K562 (cell line): ENCODE measurements around the gene DGAT2. TPM values are rescaled to one million over a fixed set of nuclear protein-coding genes. Genes with fewer than 3 reads are reported as not detected.

Experiments used
- BRCA1 ChIP-seq, 2 experiments: fragments of 450-650 bp in 1 of 2; sonication (generic) in 1 of 2; formaldehyde crosslinking in 1 of 2; IDR thresholded peaks; 2 replicates each; pipeline versions ENCODE4 v1.5.0 to v1.6.1; 2017 to 2020; ENCODE audit warnings: mild to moderate bottlenecking in 1 of 2, missing genetic modification reagents in 1 of 2
- BRF2 ChIP-seq: IDR thresholded peaks from 3 replicates; pipeline ENCODE4 v1.6.1; 2011; ENCODE audit warnings: borderline replicate concordance, mild to moderate bottlenecking; ENCODE audit not compliant: insufficient read length, insufficient read depth
- CBX1 ChIP-seq: sonication (generic); IDR thresholded peaks from 2 replicates; pipeline ENCODE4 v1.6.1; 2016; ENCODE audit warnings: antibody characterized with exemption, low read depth, mild to moderate bottlenecking
- CHCHD3 ChIP-seq: fragments of 250-450 bp; sonication (Bioruptor Pico); IDR thresholded peaks from 2 replicates; pipeline ENCODE4 v2.1.2; 2022; ENCODE audit warnings: mild to moderate bottlenecking
- DNMT1 ChIP-seq: fragments of 450-650 bp; IDR thresholded peaks from 2 replicates; pipeline ENCODE4 v1.6.1; 2016; ENCODE audit warnings: antibody characterized with exemption, mild to moderate bottlenecking
- FIP1L1 ChIP-seq: fragments of 200-400 bp; formaldehyde crosslinking; IDR thresholded peaks from 2 replicates; pipeline ENCODE4 v1.6.1; 2018; ENCODE audit warnings: mild to moderate bottlenecking, low read depth, low read length; ENCODE audit not compliant: poor library complexity, severe bottlenecking
- HBP1 ChIP-seq: fragments of 450-650 bp; formaldehyde crosslinking; IDR thresholded peaks from 2 replicates; pipeline ENCODE4 v1.4.0; 2022; ENCODE audit warnings: missing genetic modification characterization
- HMGN3 ChIP-seq: IDR thresholded peaks from 2 replicates; pipeline ENCODE4 v1.6.1; 2011; ENCODE audit warnings: borderline replicate concordance, low read depth, mild to moderate bottlenecking, mixed read lengths, low read length; ENCODE audit not compliant: insufficient read length; ENCODE audit errors: extremely low read depth
- MECOM ChIP-seq: fragments of 250-450 bp; sonication (Bioruptor Pico); IDR thresholded peaks from 2 replicates; pipeline ENCODE4 v1.8.0; 2022; ENCODE audit warnings: inconsistent platforms
- NKRF ChIP-seq: fragments of 450-650 bp; IDR thresholded peaks from 2 replicates; pipeline ENCODE4 v1.6.1; 2016; ENCODE audit warnings: borderline replicate concordance
- SIN3A ChIP-seq, 2 experiments: fragments of 150-350 bp in 1 of 2; IDR thresholded peaks; 2 replicates each; pipeline ENCODE4 v1.6.1; 2011 to 2016; ENCODE audit warnings: borderline replicate concordance in 2 of 2, low read depth in 2 of 2, low read length in 2 of 2, mild to moderate bottlenecking in 2 of 2, moderate library complexity in 2 of 2; ENCODE audit not compliant: control insufficient read depth in 1 of 2
- SMAD1 ChIP-seq: fragments of 150-350 bp; IDR thresholded peaks from 2 replicates; pipeline ENCODE4 v1.6.1; 2014; ENCODE audit warnings: low read length, low read depth; ENCODE audit not compliant: partially characterized antibody
- TEAD2 ChIP-seq: fragments of 450-650 bp; IDR thresholded peaks from 2 replicates; pipeline ENCODE4 v1.6.1; 2016; ENCODE audit warnings: missing genetic modification characterization, control low read depth, missing compliant biosample characterization
- ZNF197 ChIP-seq: fragments of 200-800 bp; sonication (Bioruptor generic); IDR thresholded peaks from 2 replicates; pipeline ENCODE4 v1.6.1; 2016; ENCODE audit warnings: low read depth, missing genetic modification characterization, missing compliant biosample characterization
- ZSCAN32 ChIP-seq: fragments of 450-650 bp; formaldehyde crosslinking; IDR thresholded peaks from 2 replicates; pipeline ENCODE4 v1.4.0; 2020; ENCODE audit warnings: mild to moderate bottlenecking, moderate library complexity
- polyA plus RNA-seq, 8 experiments: library from polyadenylated mRNA; depleted of rRNA in 4 of 8; stranded (reverse) in 5 of 8; unstranded in 3 of 8; fragments of >200 nt; fragmentation: Nextera tagmentation in 2 of 8; fragmentation: Illumina TruSeq in 1 of 8; extraction: Ambion mirVana in 2 of 8; extraction: Trizol in 1 of 8; gene quantifications; 2 replicates each; pipeline versions ENCODE4 v1.2.1 to v1.2.3, GENCODE V29; 2011 to 2014; ENCODE audit warnings: inconsistent platforms in 1 of 8, missing spikeins in 1 of 8
- total RNA-seq, 7 experiments: library from RNA; depleted of rRNA in 6 of 7; stranded (reverse); fragments of >200 nt in 6 of 7; fragmentation: Illumina TruSeq in 2 of 7; extraction: Trizol in 2 of 7; gene quantifications; 2 replicates each; pipeline versions ENCODE4 v1.2.1 to v1.2.3, GENCODE V29; 2011 to 2021; ENCODE audit warnings: low replicate concordance in 1 of 7
- TF ChIP-seq, protein P1 (sequence below): fragments of 250-450 bp; sonication (Bioruptor Pico); IDR thresholded peaks from 2 replicates; pipeline ENCODE4 v1.5.0; 2022; ENCODE audit warnings: mild to moderate bottlenecking
- TF ChIP-seq, protein P2 (sequence below): sonication (generic); formaldehyde crosslinking; IDR thresholded peaks from 2 replicates; pipeline ENCODE4 v1.8.0; 2022; ENCODE audit warnings: mild to moderate bottlenecking, low read depth, missing genetic modification reagents

The DGAT2 gene
- total and polyA plus RNA-seq, 9 of the 15 experiments (the other 6 are each of a cell fraction or from before 2014, with no cell fraction given), result 0.68 to 2.8 (median 1.8) TPM

- TF ChIP-seq CHCHD3 (CRISPR knock-in tag) (no peak), BRCA1 (IDR thresholded peaks at IDR 0.05) (no peak), BRCA1 (CRISPR knock-in tag; IDR thresholded peaks at IDR 0.05) (no peak), FIP1L1 (no peak), MECOM (CRISPR knock-in tag) (no peak), ZSCAN32 (no peak), SIN3A (IDR thresholded peaks at IDR 0.05; ENCODE audit: borderline replicate concordance in 2 of 2, control insufficient read depth in 1 of 2, low read depth in 2 of 2, low read length in 2 of 2) (peak; percentile 75 to 98; a peak in 2 of 4 replicates), BRF2 (no peak), NKRF (peak; percentile 89), HBP1 (CRISPR knock-in tag) (no peak), DNMT1 (no peak), TEAD2 (tag) (no peak), HMGN3 (peak; percentile 12), CBX1 (no peak; the same call in 1 of the 2 replicates), SMAD1 (no peak), ZNF197 (no peak)
- TF ChIP-seq, protein P1, sequence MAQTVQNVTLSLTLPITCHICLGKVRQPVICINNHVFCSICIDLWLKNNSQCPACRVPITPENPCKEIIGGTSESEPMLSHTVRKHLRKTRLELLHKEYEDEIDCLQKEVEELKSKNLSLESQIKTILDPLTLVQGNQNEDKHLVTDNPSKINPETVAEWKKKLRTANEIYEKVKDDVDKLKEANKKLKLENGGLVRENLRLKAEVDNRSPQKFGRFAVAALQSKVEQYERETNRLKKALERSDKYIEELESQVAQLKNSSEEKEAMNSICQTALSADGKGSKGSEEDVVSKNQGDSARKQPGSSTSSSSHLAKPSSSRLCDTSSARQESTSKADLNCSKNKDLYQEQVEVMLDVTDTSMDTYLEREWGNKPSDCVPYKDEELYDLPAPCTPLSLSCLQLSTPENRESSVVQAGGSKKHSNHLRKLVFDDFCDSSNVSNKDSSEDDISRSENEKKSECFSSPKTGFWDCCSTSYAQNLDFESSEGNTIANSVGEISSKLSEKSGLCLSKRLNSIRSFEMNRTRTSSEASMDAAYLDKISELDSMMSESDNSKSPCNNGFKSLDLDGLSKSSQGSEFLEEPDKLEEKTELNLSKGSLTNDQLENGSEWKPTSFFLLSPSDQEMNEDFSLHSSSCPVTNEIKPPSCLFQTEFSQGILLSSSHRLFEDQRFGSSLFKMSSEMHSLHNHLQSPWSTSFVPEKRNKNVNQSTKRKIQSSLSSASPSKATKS (CRISPR knock-in tag), result no peak
- TF ChIP-seq, protein P2, sequence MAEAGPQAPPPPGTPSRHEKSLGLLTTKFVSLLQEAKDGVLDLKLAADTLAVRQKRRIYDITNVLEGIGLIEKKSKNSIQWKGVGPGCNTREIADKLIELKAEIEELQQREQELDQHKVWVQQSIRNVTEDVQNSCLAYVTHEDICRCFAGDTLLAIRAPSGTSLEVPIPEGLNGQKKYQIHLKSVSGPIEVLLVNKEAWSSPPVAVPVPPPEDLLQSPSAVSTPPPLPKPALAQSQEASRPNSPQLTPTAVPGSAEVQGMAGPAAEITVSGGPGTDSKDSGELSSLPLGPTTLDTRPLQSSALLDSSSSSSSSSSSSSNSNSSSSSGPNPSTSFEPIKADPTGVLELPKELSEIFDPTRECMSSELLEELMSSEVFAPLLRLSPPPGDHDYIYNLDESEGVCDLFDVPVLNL (CRISPR knock-in tag), result no peak
These were observed 46.2 kb downstream of the DGAT2 start, which contains the start of gene UVRAG (continued) for GRCh38 chr11:75814677-75815344.
